ENCODE results near the gene ARHGEF28. TPM values are rescaled to one million over a fixed set of nuclear protein-coding genes. Genes with fewer than 3 reads are reported as not detected.
A peak's percentile ranks its signal among the peaks of the same experiment; 100 is the strongest.

ARHGEF28 gene
- total and polyA plus RNA-seq, 5 donors, result 1.1 to 1.7 (median 1.4) TPM

DNA sequence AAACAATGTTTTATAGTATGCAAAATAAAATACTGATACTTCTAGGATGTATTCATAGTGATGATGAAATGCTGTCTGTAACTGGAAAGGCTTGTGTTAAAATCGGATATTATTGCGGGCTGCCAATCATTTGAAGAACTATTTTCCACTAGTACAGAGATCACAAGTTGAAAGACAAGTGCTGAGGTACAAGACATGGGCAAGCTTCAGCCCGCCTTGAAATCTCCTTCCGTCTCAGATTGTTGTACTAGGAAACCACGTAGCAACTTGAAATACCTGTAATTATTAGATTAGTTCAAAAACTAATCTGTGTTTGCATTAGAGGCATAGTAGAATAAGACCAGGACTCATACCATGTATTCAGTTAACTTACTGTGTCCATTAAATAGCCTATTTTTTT, 218.2 kb downstream of the ARHGEF28 start:
- ATAC-seq (no peak), DNase-seq (no peak)
- Histone ChIP-seq H3K4me1 (ENCODE audit: control insufficient read depth, insufficient read depth, low read length) (no peaks in the 10 kb centered on the region), H3K9me3 (ENCODE audit: control insufficient read depth, low read length) (no peaks in the 10 kb centered on the region), H3K4me3 (ENCODE audit: low read length) (no peak overlapping the region), H3K27ac (ENCODE audit: low read length) (no peak overlapping the region), H3K27me3 (ENCODE audit: control insufficient read depth, insufficient read depth) (no peaks in the 10 kb centered on the region)
- 89% methylated on average over 5 of the region's 5 CpGs for WGBS
- intact Hi-C loops (cut with DNase I), result no loop called here

DNA sequence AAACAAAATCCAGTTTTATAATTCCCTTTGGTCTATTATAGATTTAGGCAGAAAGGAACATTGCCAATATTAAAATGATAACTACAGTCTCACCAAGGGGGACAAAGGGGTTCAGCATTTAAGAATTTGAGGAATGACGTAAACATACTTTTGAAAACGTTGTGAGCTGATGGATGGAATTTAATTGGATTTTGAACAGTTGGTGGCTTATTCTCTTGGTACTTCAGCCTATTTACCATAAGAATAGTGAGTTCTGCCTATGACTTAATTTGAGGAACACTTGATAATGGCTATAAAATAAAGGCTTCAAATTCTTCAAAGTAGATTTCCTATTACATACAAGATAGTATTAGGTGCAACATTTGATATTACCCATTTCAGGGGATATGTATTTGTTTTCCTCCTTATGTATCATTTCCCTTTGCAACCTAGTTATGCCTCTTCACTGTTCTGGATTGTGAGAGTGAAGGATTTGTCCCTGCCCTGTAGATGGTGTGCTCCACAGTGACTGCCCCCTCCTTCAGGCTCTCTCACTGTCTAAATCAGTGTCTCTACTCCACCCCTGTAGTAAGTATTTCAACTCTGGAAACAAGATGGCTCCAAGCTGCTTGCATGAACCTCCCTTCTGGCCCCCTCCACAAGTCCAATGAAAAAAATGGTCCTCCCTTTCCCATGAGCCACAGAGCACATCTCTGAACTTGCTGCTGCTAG, 225.6 kb downstream of the ARHGEF28 start:
- H3K4me3 ChIP-seq (ENCODE audit: low read length), result no peak overlapping the region
- no peaks in the 10 kb centered on the region for H3K9me3 ChIP-seq (ENCODE audit: control insufficient read depth, low read length)
- no peak for ATAC-seq
- no peaks in the 10 kb centered on the region for H3K4me1 ChIP-seq (ENCODE audit: control insufficient read depth, insufficient read depth, low read length)
- intact Hi-C loops (cut with DNase I), result no loop called here
- H3K27me3 ChIP-seq (ENCODE audit: control insufficient read depth, insufficient read depth), result no peaks in the 10 kb centered on the region
- 70% methylated on average over 2 of the region's 2 CpGs for WGBS
- no peak overlapping the region for H3K27ac ChIP-seq (ENCODE audit: low read length)
- no peak for DNase-seq

DNA sequence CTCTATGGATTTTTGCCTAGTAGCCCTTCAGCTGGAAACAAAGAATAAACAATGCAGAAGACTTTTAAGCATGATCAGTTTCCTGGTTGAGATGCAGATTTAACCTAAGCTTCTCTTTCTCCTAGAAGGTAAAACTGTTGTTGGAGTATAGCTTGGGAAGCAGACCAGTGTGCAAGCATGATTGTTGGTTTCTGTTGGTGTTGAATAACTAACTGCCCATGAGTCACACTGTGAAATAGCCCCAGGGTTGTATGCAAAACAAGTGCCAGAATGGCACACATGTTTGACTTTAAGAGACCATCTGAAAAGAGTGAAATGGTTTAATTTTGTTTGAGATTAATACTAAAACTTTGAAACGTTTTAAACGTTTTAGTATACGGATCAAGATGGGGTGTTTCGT, 227.1 kb downstream of the ARHGEF28 start:
- no peaks in the 10 kb centered on the region for H3K9me3 ChIP-seq (ENCODE audit: control insufficient read depth, low read length)
- DNase-seq, result no peak
- H3K27me3 ChIP-seq (ENCODE audit: control insufficient read depth, insufficient read depth), result no peaks in the 10 kb centered on the region
- H3K27ac ChIP-seq (ENCODE audit: low read length), result no peak overlapping the region
- no peak for ATAC-seq
- H3K4me1 ChIP-seq (ENCODE audit: control insufficient read depth, insufficient read depth, low read length), result peaks cover under 1% of the 10 kb centered on the region
- intact Hi-C loops (cut with DNase I), result no loop called here
- 73% methylated on average over 4 of the region's 4 CpGs for WGBS
- H3K4me3 ChIP-seq (ENCODE audit: low read length), result no peak overlapping the region

DNA sequence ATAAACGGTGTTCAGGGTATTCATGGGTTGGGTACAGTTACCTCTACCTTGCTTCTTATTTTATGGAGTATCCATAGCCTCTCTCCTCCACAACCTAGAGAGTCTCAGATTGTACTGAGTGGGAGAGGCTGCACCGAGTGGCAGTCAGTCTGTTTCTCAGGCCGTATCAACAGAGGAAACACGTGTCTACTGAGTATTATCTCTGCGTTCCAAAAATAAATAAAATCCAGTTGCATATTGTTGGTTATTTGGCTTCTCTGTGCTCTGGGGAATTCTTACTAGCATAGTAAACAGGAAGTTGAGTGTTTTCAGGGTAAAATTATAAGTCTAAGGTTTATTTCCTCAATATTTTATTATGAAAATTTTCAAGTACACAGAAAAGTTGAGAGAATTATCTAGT, 231.0 kb downstream of the ARHGEF28 start:
- DNase-seq (no peak), ATAC-seq (peak; percentile 79 to 82)
- Histone ChIP-seq H3K27ac (ENCODE audit: low read length) (no peak overlapping the region), H3K4me1 (ENCODE audit: control insufficient read depth, insufficient read depth, low read length) (peaks cover 9% of the 10 kb centered on the region), H3K27me3 (ENCODE audit: control insufficient read depth, insufficient read depth) (no peaks in the 10 kb centered on the region), H3K4me3 (ENCODE audit: low read length) (no peak overlapping the region), H3K9me3 (ENCODE audit: control insufficient read depth, low read length) (no peaks in the 10 kb centered on the region)
- WGBS, result 13% methylated on average over 5 of the region's 5 CpGs
- intact Hi-C loops (cut with DNase I), result no loop called here

DNA sequence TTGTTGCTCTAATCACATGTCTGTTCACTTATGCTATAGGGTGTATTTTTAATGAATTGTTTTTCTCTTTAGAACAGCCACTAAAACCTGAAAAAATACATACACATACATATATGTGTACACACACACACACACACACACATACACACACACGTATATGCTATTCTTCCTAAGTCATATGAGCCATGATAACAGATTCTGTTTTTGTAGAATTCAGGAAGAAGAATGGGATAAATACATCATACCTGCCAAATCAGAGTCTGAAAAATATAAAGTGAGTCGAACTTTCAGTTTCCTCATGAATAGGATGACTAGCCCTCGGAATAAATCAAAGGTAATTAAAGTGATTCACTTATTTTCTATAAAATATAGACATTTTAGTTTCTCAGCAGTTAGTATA, 231.4 kb downstream of the ARHGEF28 start:
- Histone ChIP-seq H3K4me3 (ENCODE audit: low read length) (no peak overlapping the region), H3K9me3 (ENCODE audit: control insufficient read depth, low read length) (no peaks in the 10 kb centered on the region), H3K27me3 (ENCODE audit: control insufficient read depth, insufficient read depth) (no peaks in the 10 kb centered on the region), H3K4me1 (ENCODE audit: control insufficient read depth, insufficient read depth, low read length) (peaks cover 9% of the 10 kb centered on the region), H3K27ac (ENCODE audit: low read length) (no peak overlapping the region)
- intact Hi-C loops (cut with DNase I), result no loop called here
- no peak for ATAC-seq
- DNase-seq, result no peak
- WGBS, result 57% methylated on average over 3 of the region's 3 CpGs

DNA sequence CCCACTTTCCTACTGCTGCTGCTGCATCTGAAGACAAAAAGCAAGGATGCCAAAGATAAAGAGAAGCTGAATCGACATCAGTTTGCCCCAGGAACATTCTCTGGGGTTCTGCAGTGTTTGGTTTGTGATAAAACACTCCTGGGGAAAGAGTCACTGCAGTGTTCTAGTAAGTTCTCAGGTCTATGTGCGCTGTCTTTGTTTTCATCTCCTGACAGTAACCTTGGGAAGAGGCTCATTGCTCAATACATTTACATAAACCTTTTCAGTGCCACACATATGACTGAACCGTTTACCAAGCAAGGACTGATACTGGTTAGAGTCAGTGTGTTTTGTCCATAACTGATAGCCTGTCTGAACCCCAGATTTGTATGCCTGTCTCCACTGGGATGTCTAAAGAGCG, 232.1 kb downstream of the ARHGEF28 start:
- no peak for ATAC-seq
- Histone ChIP-seq H3K9me3 (ENCODE audit: control insufficient read depth, low read length) (no peaks in the 10 kb centered on the region), H3K27me3 (ENCODE audit: control insufficient read depth, insufficient read depth) (no peaks in the 10 kb centered on the region), H3K4me1 (ENCODE audit: control insufficient read depth, insufficient read depth, low read length) (peaks cover 9% of the 10 kb centered on the region), H3K27ac (ENCODE audit: low read length) (no peak overlapping the region), H3K4me3 (ENCODE audit: low read length) (no peak overlapping the region)
- intact Hi-C loops (cut with DNase I), result no loop called here
- no peak for DNase-seq
- 78% methylated on average over 4 of the region's 4 CpGs for WGBS

DNA sequence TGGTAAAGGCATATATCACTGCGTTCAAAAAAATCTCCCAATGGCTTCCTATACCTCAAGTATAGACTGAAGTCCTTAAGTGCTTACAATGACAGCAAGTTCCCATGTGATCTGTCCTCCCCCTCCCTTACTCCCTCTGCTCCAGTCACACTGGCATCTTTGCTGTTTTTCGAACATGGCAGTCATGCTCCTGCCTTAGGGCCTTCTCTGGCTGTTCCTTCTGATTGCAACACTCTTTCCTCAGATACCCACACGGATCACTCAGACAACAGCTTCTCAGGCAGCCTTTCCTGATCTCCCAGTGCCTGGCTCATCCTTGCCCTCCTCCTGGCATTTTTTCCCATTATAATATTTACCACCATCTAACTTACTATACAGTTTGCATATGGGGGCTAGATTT, 232.8 kb downstream of the ARHGEF28 start:
- ATAC-seq (no peak), DNase-seq (no peak)
- H3K4me1 ChIP-seq (ENCODE audit: control insufficient read depth, insufficient read depth, low read length), result peaks cover 10% of the 10 kb centered on the region
- H3K4me3 ChIP-seq (ENCODE audit: low read length), result no peak overlapping the region
- intact Hi-C loops (cut with DNase I), result no loop called here
- no peaks in the 10 kb centered on the region for H3K27me3 ChIP-seq (ENCODE audit: control insufficient read depth, insufficient read depth)
- 88% methylated on average over 3 of the region's 3 CpGs for WGBS
- H3K27ac ChIP-seq (ENCODE audit: low read length), result no peak overlapping the region
- no peaks in the 10 kb centered on the region for H3K9me3 ChIP-seq (ENCODE audit: control insufficient read depth, low read length)

DNA sequence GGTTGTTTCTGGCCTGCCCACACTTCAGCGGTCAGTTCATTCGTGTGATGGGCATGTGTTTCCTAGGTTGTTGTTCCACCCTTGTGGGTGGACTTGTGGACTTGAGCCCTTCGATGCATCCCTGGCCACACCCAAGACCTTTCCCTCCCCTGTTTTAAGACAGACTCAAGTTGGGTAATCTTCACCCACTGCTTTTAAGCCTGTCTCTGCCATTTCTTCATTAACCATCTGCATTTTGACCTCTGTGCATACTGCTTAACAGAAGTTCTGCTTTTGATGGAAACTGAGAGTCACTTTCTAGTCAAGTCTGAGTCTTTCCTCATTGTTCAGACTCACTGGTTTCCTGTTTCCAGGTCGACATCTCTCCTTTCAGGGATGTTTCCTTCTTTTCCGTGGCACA, 233.7 kb downstream of the ARHGEF28 start:
- Histone ChIP-seq H3K27ac (ENCODE audit: low read length) (no peak overlapping the region), H3K4me3 (ENCODE audit: low read length) (no peak overlapping the region), H3K9me3 (ENCODE audit: control insufficient read depth, low read length) (no peaks in the 10 kb centered on the region), H3K4me1 (ENCODE audit: control insufficient read depth, insufficient read depth, low read length) (peaks cover 10% of the 10 kb centered on the region), H3K27me3 (ENCODE audit: control insufficient read depth, insufficient read depth) (no peaks in the 10 kb centered on the region)
- ATAC-seq (no peak), DNase-seq (no peak)
- intact Hi-C loops (cut with DNase I), result no loop called here
- WGBS, result 73% methylated on average over 5 of the region's 5 CpGs

DNA sequence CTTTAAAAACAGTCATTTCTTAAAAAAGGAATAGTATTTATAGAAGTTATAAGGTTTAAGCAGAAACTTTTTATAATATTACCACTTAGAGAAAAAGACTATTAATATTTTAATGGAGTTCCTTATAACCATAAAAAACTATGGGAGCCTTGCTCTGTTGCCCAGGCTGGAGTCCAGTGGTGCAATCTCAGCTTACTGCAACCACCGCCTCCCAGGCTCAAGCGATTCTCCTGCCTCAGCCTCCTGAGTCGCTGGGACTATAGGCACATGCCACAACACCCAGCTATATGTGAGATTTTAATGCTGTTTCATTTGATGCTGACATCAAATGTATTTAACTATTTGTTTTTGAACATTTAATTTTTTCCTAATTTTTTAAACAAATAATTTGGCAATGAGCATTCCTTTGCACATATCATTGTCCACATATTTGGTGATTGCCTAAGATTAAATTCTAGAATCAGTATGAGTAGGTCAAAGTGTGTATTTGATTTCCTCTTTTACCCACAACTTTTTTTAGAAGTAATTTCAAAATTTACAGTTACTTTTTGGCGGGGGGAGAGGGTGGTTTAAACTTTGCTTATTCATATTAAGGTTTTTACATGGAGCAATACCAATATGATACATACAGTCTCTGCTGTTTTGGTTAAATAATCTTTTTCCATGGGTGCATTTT, 235.5 kb downstream of the ARHGEF28 start:
- ATAC-seq, result no peak
- intact Hi-C loops (cut with DNase I), result no loop called here
- no peaks in the 10 kb centered on the region for H3K9me3 ChIP-seq (ENCODE audit: control insufficient read depth, low read length)
- DNase-seq, result no peak
- no peak overlapping the region for H3K27ac ChIP-seq (ENCODE audit: low read length)
- WGBS, result 78% methylated on average over 4 of the region's 4 CpGs
- peaks cover 10% of the 10 kb centered on the region for H3K4me1 ChIP-seq (ENCODE audit: control insufficient read depth, insufficient read depth, low read length)
- H3K27me3 ChIP-seq (ENCODE audit: control insufficient read depth, insufficient read depth), result no peaks in the 10 kb centered on the region
- no peak overlapping the region for H3K4me3 ChIP-seq (ENCODE audit: low read length)

DNA sequence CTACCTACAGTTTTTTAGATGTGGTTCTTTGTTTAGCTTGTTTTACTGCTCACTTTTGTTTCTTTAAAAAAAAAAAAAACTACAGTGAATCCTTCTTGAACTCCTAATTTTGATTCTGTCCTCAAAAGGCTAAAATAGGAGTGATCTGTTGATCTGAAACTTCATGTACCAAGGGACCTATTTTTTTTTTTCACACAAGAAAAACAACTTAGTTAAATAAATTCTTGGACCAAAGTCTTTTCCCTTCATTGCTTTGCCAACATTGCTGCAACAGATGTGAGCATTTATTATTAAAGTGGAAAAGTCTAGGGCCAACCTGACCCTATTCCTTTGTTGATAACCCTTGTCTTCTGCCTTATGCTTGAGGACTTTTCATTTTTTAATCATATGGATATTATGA, 236.8 kb downstream of the ARHGEF28 start:
- intact Hi-C loops (cut with DNase I), result no loop called here
- Histone ChIP-seq H3K9me3 (ENCODE audit: control insufficient read depth, low read length) (no peaks in the 10 kb centered on the region), H3K4me1 (ENCODE audit: control insufficient read depth, insufficient read depth, low read length) (peaks cover 10% of the 10 kb centered on the region), H3K4me3 (ENCODE audit: low read length) (no peak overlapping the region), H3K27ac (ENCODE audit: low read length) (no peak overlapping the region), H3K27me3 (ENCODE audit: control insufficient read depth, insufficient read depth) (no peaks in the 10 kb centered on the region)
- DNase-seq, result no peak
- no peak for ATAC-seq

DNA sequence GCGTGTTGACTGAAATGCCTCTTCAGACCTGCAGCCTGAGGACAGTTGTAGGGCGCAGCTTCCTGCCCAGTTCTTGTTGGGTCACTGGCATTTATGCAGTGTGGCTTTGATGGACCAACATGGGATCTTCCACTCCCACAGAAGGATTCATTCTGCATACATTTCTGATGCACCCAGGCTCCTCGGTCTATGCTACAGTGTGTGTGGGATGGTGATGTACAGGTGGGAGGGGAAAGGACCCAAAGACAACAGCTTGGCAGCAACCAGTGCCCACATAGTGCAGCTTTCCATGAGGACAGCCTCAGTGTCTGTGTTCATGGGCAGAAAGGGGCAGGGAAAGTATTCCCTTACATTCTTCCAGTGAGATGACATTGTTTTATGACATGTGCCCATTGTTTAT, 237.9 kb downstream of the ARHGEF28 start:
- peaks cover 8% of the 10 kb centered on the region for H3K4me1 ChIP-seq (ENCODE audit: control insufficient read depth, insufficient read depth, low read length)
- H3K4me3 ChIP-seq (ENCODE audit: low read length), result no peak overlapping the region
- no peak for DNase-seq
- intact Hi-C loops (cut with DNase I), result no loop called here
- WGBS, result 91% methylated on average over 3 of the region's 3 CpGs
- no peak overlapping the region for H3K27ac ChIP-seq (ENCODE audit: low read length)
- no peaks in the 10 kb centered on the region for H3K27me3 ChIP-seq (ENCODE audit: control insufficient read depth, insufficient read depth)
- no peak for ATAC-seq
- no peaks in the 10 kb centered on the region for H3K9me3 ChIP-seq (ENCODE audit: control insufficient read depth, low read length)

All from right cardiac atrium (tissue), 5 donors.